GM12891 (cell line): ENCODE data around the gene PSAP.

Source experiments
- POLR2A ChIP-seq: IDR thresholded peaks from 2 replicates; pipeline ENCODE4 v1.6.1; 2011; ENCODE audit warnings: low read depth, low read length, control low read depth
- POLR2AphosphoS5 ChIP-seq: IDR thresholded peaks from 2 replicates; pipeline ENCODE4 v1.6.1; 2011; ENCODE audit warnings: low read depth, low read length, control low read depth
- TAF1 ChIP-seq: IDR thresholded peaks from 2 replicates; pipeline ENCODE4 v1.6.1; 2011; ENCODE audit warnings: low read depth, low read length, control low read depth

DNA sequence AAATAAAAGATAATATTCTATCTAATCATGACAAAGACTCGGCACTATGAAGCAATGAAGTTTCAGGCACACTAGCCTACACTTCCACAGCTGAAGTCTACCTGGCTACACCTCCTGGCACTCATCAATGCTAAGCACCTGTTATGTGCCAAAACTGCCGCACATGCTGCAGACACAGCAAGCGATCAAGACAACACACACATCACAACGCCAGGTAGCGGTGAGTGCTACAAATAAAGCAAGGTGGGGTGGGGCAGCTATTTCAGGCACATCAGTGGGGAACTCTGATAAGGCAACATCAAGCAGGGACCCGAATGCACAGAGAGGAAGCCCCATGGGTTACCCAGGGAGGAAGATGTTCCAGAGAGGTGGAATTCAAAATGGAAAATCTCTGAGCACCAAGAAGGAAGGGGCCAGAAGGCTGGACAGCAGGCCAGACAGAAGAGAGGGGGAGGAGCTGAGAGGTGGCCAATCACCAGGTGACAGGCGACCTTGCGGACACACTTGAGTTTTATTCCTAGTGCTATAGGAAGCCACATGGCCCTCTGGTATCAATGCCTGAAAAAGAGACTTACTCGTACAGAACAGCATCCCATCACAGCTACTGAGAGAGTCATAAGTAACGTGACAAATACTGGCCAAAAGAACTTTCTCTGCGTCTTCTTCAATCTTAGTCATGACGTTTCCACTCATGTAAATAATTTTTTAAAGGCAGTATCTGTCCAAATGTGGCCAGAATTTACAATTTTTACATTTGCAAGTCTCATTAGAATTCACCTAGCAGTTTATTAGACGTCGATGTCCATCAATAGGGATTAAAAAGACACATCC is 8.0 kb downstream of the PSAP start:
- TF ChIP-seq POLR2A = no peak
- no peak for TF ChIP-seq POLR2AphosphoS5
- TF ChIP-seq TAF1 = no peak
